Measurements from ENCODE around the gene PDZRN3. TPM values are rescaled to one million over a fixed set of nuclear protein-coding genes. Genes with fewer than 3 reads are reported as not detected.

Gene PDZRN3
- total and polyA plus RNA-seq, 2 experiments from 2014 or later = 42.9 to 60.5 TPM

DNA sequence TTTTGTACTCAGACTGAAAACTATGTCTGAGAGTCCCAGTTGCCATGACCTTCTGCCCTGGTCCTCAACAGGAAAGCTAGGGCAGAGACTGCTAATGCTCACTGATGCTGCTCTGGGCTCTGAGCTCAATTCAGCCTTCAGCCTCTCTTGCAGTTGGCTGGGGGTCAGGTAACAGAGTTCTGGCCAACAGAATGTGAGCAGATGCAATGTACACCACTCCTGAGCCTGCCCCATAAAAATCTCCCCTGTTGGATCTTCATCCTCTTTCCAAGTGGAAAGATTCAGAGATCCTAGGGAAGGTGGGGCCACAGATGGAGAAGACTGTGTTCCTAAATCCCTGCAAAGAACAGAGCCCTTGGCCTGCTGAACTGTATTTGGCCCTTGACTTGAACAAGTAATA lies 87.8 kb downstream of the PDZRN3 start:
- Histone ChIP-seq H3K27me3 (no peaks in the 10 kb centered on the region), H3K27ac (peak overlapping the region; percentile 58), H3K9me3 (ENCODE audit: low read depth) (no peaks in the 10 kb centered on the region), H3K4me3 (no peak overlapping the region), H2AFZ (no peak overlapping the region), H4K20me1 (ENCODE audit: insufficient read depth, poor library complexity, severe bottlenecking) (peaks cover 10% of the 10 kb centered on the region), H3K36me3 (replicated peaks; ENCODE audit: insufficient read depth, low read depth) (no peaks in the 10 kb centered on the region), H3K4me2 (no peak overlapping the region), H3K9me2 (replicated peaks; ENCODE audit: insufficient read depth) (no peaks in the 10 kb centered on the region), H3K4me1 (ENCODE audit: insufficient read depth) (peaks cover 21% of the 10 kb centered on the region), H3K79me2 (peaks cover 94% of the 10 kb centered on the region)
- no peak for TF ChIP-seq EZH2 (IDR thresholded peaks at IDR 0.05; ENCODE audit: borderline replicate concordance)
- no peak for TF ChIP-seq EZH2phosphoT487 (IDR thresholded peaks at IDR 0.05; ENCODE audit: low read depth, severe bottlenecking, unreplicated experiment)
- TF ChIP-seq, protein P1, sequence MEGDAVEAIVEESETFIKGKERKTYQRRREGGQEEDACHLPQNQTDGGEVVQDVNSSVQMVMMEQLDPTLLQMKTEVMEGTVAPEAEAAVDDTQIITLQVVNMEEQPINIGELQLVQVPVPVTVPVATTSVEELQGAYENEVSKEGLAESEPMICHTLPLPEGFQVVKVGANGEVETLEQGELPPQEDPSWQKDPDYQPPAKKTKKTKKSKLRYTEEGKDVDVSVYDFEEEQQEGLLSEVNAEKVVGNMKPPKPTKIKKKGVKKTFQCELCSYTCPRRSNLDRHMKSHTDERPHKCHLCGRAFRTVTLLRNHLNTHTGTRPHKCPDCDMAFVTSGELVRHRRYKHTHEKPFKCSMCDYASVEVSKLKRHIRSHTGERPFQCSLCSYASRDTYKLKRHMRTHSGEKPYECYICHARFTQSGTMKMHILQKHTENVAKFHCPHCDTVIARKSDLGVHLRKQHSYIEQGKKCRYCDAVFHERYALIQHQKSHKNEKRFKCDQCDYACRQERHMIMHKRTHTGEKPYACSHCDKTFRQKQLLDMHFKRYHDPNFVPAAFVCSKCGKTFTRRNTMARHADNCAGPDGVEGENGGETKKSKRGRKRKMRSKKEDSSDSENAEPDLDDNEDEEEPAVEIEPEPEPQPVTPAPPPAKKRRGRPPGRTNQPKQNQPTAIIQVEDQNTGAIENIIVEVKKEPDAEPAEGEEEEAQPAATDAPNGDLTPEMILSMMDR (IDR thresholded peaks at IDR 0.05; ENCODE audit: poor library complexity) = no peak
- no peak for DNase-seq (ENCODE audit: low spot score)

- Histone ChIP-seq H3K36me3 (replicated peaks; ENCODE audit: insufficient read depth, low read depth) (no peaks in the 10 kb centered on the region), H4K20me1 (ENCODE audit: insufficient read depth, poor library complexity, severe bottlenecking) (peaks cover 10% of the 10 kb centered on the region), H3K4me3 (no peak overlapping the region), H2AFZ (no peak overlapping the region), H3K27me3 (no peaks in the 10 kb centered on the region), H3K79me2 (peaks cover 94% of the 10 kb centered on the region), H3K9me2 (replicated peaks; ENCODE audit: insufficient read depth) (no peaks in the 10 kb centered on the region), H3K4me1 (ENCODE audit: insufficient read depth) (peaks cover 21% of the 10 kb centered on the region), H3K9me3 (ENCODE audit: low read depth) (no peaks in the 10 kb centered on the region), H3K4me2 (no peak overlapping the region), H3K27ac (no peak overlapping the region)
- WGBS (ENCODE audit: low lambda C conversion rate, missing lambda C conversion rate) = 79% methylated on average over 4 of the region's 4 CpGs
- TF ChIP-seq, protein P1 (IDR thresholded peaks at IDR 0.05; ENCODE audit: poor library complexity) = no peak
- no peak for TF ChIP-seq EZH2 (IDR thresholded peaks at IDR 0.05; ENCODE audit: borderline replicate concordance)
- TF ChIP-seq EZH2phosphoT487 (IDR thresholded peaks at IDR 0.05; ENCODE audit: low read depth, severe bottlenecking, unreplicated experiment) = no peak
- DNase-seq (ENCODE audit: low spot score) = no peak
Observed at GRCh38 chr3:73536336-73536895, 88.3 kb downstream of the PDZRN3 start.

GRCh38 chr3:73535931-73536330 lies 88.8 kb downstream of the PDZRN3 start:
- no peak for DNase-seq (ENCODE audit: low spot score)
- Histone ChIP-seq H3K4me2 (no peak overlapping the region), H3K4me1 (ENCODE audit: insufficient read depth) (peaks cover 21% of the 10 kb centered on the region), H3K36me3 (replicated peaks; ENCODE audit: insufficient read depth, low read depth) (no peaks in the 10 kb centered on the region), H3K4me3 (no peak overlapping the region), H3K79me2 (peaks cover 95% of the 10 kb centered on the region), H3K9me3 (ENCODE audit: low read depth) (no peaks in the 10 kb centered on the region), H3K9me2 (replicated peaks; ENCODE audit: insufficient read depth) (no peaks in the 10 kb centered on the region), H2AFZ (no peak overlapping the region), H3K27ac (no peak overlapping the region), H3K27me3 (no peaks in the 10 kb centered on the region), H4K20me1 (ENCODE audit: insufficient read depth, poor library complexity, severe bottlenecking) (peaks cover 10% of the 10 kb centered on the region)
- TF ChIP-seq EZH2 (IDR thresholded peaks at IDR 0.05; ENCODE audit: borderline replicate concordance) (no peak), EZH2phosphoT487 (IDR thresholded peaks at IDR 0.05; ENCODE audit: low read depth, severe bottlenecking, unreplicated experiment) (no peak)
- TF ChIP-seq, protein P1 (IDR thresholded peaks at IDR 0.05; ENCODE audit: poor library complexity) = no peak

GRCh38 chr3:73535137-73535536 lies 89.6 kb downstream of the PDZRN3 start:
- Histone ChIP-seq H3K9me2 (replicated peaks; ENCODE audit: insufficient read depth) (no peaks in the 10 kb centered on the region), H3K36me3 (replicated peaks; ENCODE audit: insufficient read depth, low read depth) (no peaks in the 10 kb centered on the region), H3K79me2 (peaks cover 95% of the 10 kb centered on the region), H3K9me3 (ENCODE audit: low read depth) (no peaks in the 10 kb centered on the region), H3K4me1 (ENCODE audit: insufficient read depth) (peaks cover 21% of the 10 kb centered on the region), H2AFZ (no peak overlapping the region), H3K4me2 (no peak overlapping the region), H3K27me3 (no peaks in the 10 kb centered on the region), H3K4me3 (no peak overlapping the region), H4K20me1 (ENCODE audit: insufficient read depth, poor library complexity, severe bottlenecking) (peaks cover 10% of the 10 kb centered on the region), H3K27ac (no peak overlapping the region)
- no peak for DNase-seq (ENCODE audit: low spot score)
- no peak for TF ChIP-seq EZH2phosphoT487 (IDR thresholded peaks at IDR 0.05; ENCODE audit: low read depth, severe bottlenecking, unreplicated experiment)
- TF ChIP-seq, protein P1 (IDR thresholded peaks at IDR 0.05; ENCODE audit: poor library complexity) = no peak
- no peak for TF ChIP-seq EZH2 (IDR thresholded peaks at IDR 0.05; ENCODE audit: borderline replicate concordance)
